Measurements from ENCODE around the gene DGCR2. TPM values are rescaled to one million over a fixed set of nuclear protein-coding genes. Genes with fewer than 3 reads are reported as not detected.
A peak's percentile ranks its signal among the peaks of the same experiment; 100 is the strongest.

DGCR2 gene
- total and polyA plus RNA-seq, 2 of the 8 experiments (the other 6 are each of a cell fraction or from before 2014, with no cell fraction given) = 42.3 to 62.2 TPM

GRCh38 chr22:19121631-19122142 is 525 bp downstream of the DGCR2 start:
- FAIRE-seq = no peak
- H3K79me1 ChIP-seq (ENCODE audit: low read depth, low read length) = peaks cover 22% of the 10 kb centered on the region
- H3K9ac ChIP-seq (replicated peaks in 1 of 4; ENCODE audit: extremely low read depth in 1 of 4, low read depth in 3 of 4, low read length in 3 of 4) = peak overlapping the region; percentile 71 to 96 (median 92)
- peaks cover 9% of the 10 kb centered on the region for H3K23me2 ChIP-seq (ENCODE audit: low read depth, low read length)
- no peak overlapping the region for H2AFZ ChIP-seq (ENCODE audit: low read length)
- no peaks in the 10 kb centered on the region; a peak in 2 of 8 replicates for H3K36me3 ChIP-seq (ENCODE audit: control insufficient read depth in 2 of 4, insufficient read depth in 4 of 4, low read length in 3 of 4)
- peak overlapping the region; percentile 93 for H3K27ac ChIP-seq (ENCODE audit: low read depth, low read length)
- H2BK120ac ChIP-seq (replicated peaks; ENCODE audit: low read depth, low read length) = no peak overlapping the region
- H3K4me2 ChIP-seq (ENCODE audit: insufficient read depth in 1 of 2, low read depth in 2 of 2, low read length in 2 of 2) = peak overlapping the region; percentile 50 to 94
- H3K79me2 ChIP-seq (ENCODE audit: control insufficient read depth in 1 of 2, insufficient read depth in 2 of 2, low read length in 2 of 2) = peaks cover 15 to 50% of the 10 kb centered on the region in 2 experiments
- 0% methylated on average over 25 of the region's 47 CpGs; no CpG with 5 or more reads in 1 of the 2 experiments for WGBS, 2 experiments (ENCODE audit: extremely low coverage in 1 of 2, insufficient coverage in 1 of 2, insufficient read length in 1 of 2, insufficient replicate concordance in 2 of 2, low coverage in 1 of 2, low lambda C conversion rate in 2 of 2, missing lambda C conversion rate in 1 of 2)
- H3K14ac ChIP-seq (ENCODE audit: insufficient read length) = no peak overlapping the region
- peak overlapping the region; percentile 85 to 98 (median 92) for H3K4me3 ChIP-seq (ENCODE audit: extremely low read depth in 1 of 4, insufficient read depth in 2 of 4, low read depth in 3 of 4, low read length in 4 of 4)
- H3K18ac ChIP-seq (ENCODE audit: extremely low read depth, low read length) = peak overlapping the region; percentile 93
- H2BK20ac ChIP-seq (ENCODE audit: low read length) = no peak overlapping the region
- H2BK5ac ChIP-seq (ENCODE audit: low read depth, low read length) = peak overlapping the region; percentile 97
- no peaks in the 10 kb centered on the region for H3K27me3 ChIP-seq (replicated peaks in 1 of 4; ENCODE audit: control insufficient read depth in 3 of 4, extremely low read depth in 1 of 4, insufficient read depth in 3 of 4, low read length in 3 of 4)
- H3K56ac ChIP-seq (replicated peaks; ENCODE audit: insufficient read length, low read depth, low read length) = no peak overlapping the region
- no peak overlapping the region for H3K23ac ChIP-seq (ENCODE audit: insufficient read length)
- no peak overlapping the region for H2AK5ac ChIP-seq (ENCODE audit: low read depth, low read length)
- H2BK15ac ChIP-seq (ENCODE audit: low read length) = no peak overlapping the region
- TF ChIP-seq SRF (IDR thresholded peaks at IDR 0.05; ENCODE audit: low read depth, low read length) (no peak), KDM4A (IDR thresholded peaks at IDR 0.05; ENCODE audit: low read depth, low read length, severe bottlenecking) (peak; percentile 41), ASH2L (IDR thresholded peaks at IDR 0.05; ENCODE audit: low read length) (peak; percentile 10), YY1 (IDR thresholded peaks at IDR 0.05; ENCODE audit: low read depth, low read length) (no peak), SIN3A (conservative IDR thresholded peaks at IDR 0.05 in 1 of 2, IDR thresholded peaks at IDR 0.05 in 1 of 2; ENCODE audit: low read depth in 1 of 2, low read length in 2 of 2) (0 out of 4 replicates have a peak, but pooled peaks of 1 of the 2 experiments have one; percentile 33), HDAC2 (IDR thresholded peaks at IDR 0.05; ENCODE audit: borderline replicate concordance in 1 of 2, low read depth in 2 of 2, low read length in 2 of 2) (peak in 1 of 2 experiments; percentile 36; a peak in 1 of 4 replicates)
- peaks cover 22 to 35% of the 10 kb centered on the region in 2 experiments for H4K20me1 ChIP-seq (replicated peaks in 1 of 2; ENCODE audit: control insufficient read depth in 1 of 2, insufficient read depth in 2 of 2, low read length in 2 of 2)
- H3K9me3 ChIP-seq (ENCODE audit: insufficient read depth in 2 of 2, low read depth in 1 of 2, low read length in 1 of 2) = no peaks in the 10 kb centered on the region
- peak overlapping the region; percentile 82 for H4K91ac ChIP-seq (replicated peaks; ENCODE audit: insufficient read length, low read length)
- H3K4me1 ChIP-seq (replicated peaks in 1 of 4; ENCODE audit: control insufficient read depth in 3 of 4, insufficient read depth in 4 of 4, low read length in 3 of 4) = peaks cover 0 to 9% (median 6%) of the 10 kb centered on the region in 4 experiments; a peak in 5 of 7 replicates
- no peak overlapping the region; the same call in 1 of the 2 replicates for H2BK12ac ChIP-seq (ENCODE audit: low read depth, low read length)
- peak overlapping the region; percentile 98; the same call in 1 of the 2 replicates for H4K8ac ChIP-seq (ENCODE audit: extremely low read depth, insufficient read depth, low read length)
- H4K5ac ChIP-seq (ENCODE audit: insufficient read length, low read depth, low read length) = peak overlapping the region; percentile 98
- peak in 1 of 2 experiments; percentile 63 for DNase-seq (ENCODE audit: low read depth in 1 of 2, low spot score in 2 of 2)
- peak overlapping the region; percentile 37 for H3K4ac ChIP-seq (replicated peaks; ENCODE audit: insufficient read length, low read depth, low read length)
- CTCF ChIA-PET (ENCODE audit: partially characterized antibody) = interaction anchor here (0.9 to 2.4 kb wide), 8 partner anchors 9 to 63 kb away, joined by 3 to 8 read pairs (median 4); partner anchors contain the start of gene ESS2
- POLR2A ChIA-PET (ENCODE audit: partially characterized antibody) = interaction anchor here (1.1 to 3.6 kb wide), 7 partner anchors 11 to 325 kb away, joined by 3 to 21 read pairs (median 5); partner anchors contain the start of gene C22orf39

All from H1 (cell line).